Measurements from ENCODE around the gene CPS1.

Gene CPS1

GRCh38 chr2:210546424-210547208 is 9.8 kb upstream of the CPS1 start:
- no peak for DNase-seq (ENCODE audit: low read depth)

- no peak for DNase-seq (ENCODE audit: low read depth)
These were observed 8.4 kb upstream of the CPS1 start for GRCh38 chr2:210548031-210548430.

- DNase-seq (ENCODE audit: low read depth) = no peak
These were observed 7.5 kb upstream of the CPS1 start for GRCh38 chr2:210548878-210549384.

GRCh38 chr2:210551001-210551400 is 5.4 kb upstream of the CPS1 start:
- no peak for DNase-seq (ENCODE audit: low read depth)

GRCh38 chr2:210553373-210553772 is 3.0 kb upstream of the CPS1 start:
- no peak for DNase-seq (ENCODE audit: low read depth)

GRCh38 chr2:210555555-210555954 is 844 bp upstream of the CPS1 start:
- DNase-seq (ENCODE audit: low read depth) = no peak

- no peak for DNase-seq (ENCODE audit: low read depth)
These were observed 1.3 kb downstream of the CPS1 start for GRCh38 chr2:210557721-210558120.

GRCh38 chr2:210558708-210559107 is 2.3 kb downstream of the CPS1 start:
- peak; percentile 18 for DNase-seq (ENCODE audit: low read depth)

GRCh38 chr2:210559182-210559581 is 2.8 kb downstream of the CPS1 start:
- DNase-seq (ENCODE audit: low read depth) = no peak

GRCh38 chr2:210561475-210561874 is 5.1 kb downstream of the CPS1 start:
- DNase-seq (ENCODE audit: low read depth) = no peak

- DNase-seq (ENCODE audit: low read depth) = no peak
These were observed 5.7 kb downstream of the CPS1 start for GRCh38 chr2:210562091-210562490.

GRCh38 chr2:210562502-210563080 is 6.2 kb downstream of the CPS1 start:
- no peak for DNase-seq (ENCODE audit: low read depth)

- DNase-seq (ENCODE audit: low read depth) = no peak
These were observed 10.9 kb downstream of the CPS1 start for GRCh38 chr2:210567279-210567678.

GRCh38 chr2:210568108-210568507 is 11.7 kb downstream of the CPS1 start:
- DNase-seq (ENCODE audit: low read depth) = no peak

- peak; percentile 41 for DNase-seq (ENCODE audit: low read depth)
These were observed 21.1 kb downstream of the CPS1 start for GRCh38 chr2:210577263-210578071.

- no peak for DNase-seq (ENCODE audit: low read depth)
These were observed 28.4 kb downstream of the CPS1 start for GRCh38 chr2:210584834-210585233.

GRCh38 chr2:210586381-210586780 is 30.0 kb downstream of the CPS1 start:
- no peak for DNase-seq (ENCODE audit: low read depth)

GRCh38 chr2:210591663-210592062 is 35.3 kb downstream of the CPS1 start:
- DNase-seq (ENCODE audit: low read depth) = no peak

- no peak for DNase-seq (ENCODE audit: low read depth)
These were observed 36.3 kb downstream of the CPS1 start for GRCh38 chr2:210592726-210593125.

GRCh38 chr2:210593166-210593565 is 36.8 kb downstream of the CPS1 start:
- DNase-seq (ENCODE audit: low read depth) = no peak

- no peak for DNase-seq (ENCODE audit: low read depth)
These were observed 41.8 kb downstream of the CPS1 start for GRCh38 chr2:210598219-210598618.

GRCh38 chr2:210599476-210599875 is 43.1 kb downstream of the CPS1 start:
- no peak for DNase-seq (ENCODE audit: low read depth)

- DNase-seq (ENCODE audit: low read depth) = no peak
These were observed 48.3 kb downstream of the CPS1 start for GRCh38 chr2:210604666-210605065.
